NCI-H128 (cell line): ENCODE data around the gene SET.
A peak's percentile ranks its signal among the peaks of the same experiment; 100 is the strongest.
"Not testable (repeated sequence)": the region's sequence is repeated elsewhere in the genome, so short reads cannot be mapped to it uniquely, and the experiment has no call there.

Source experiments
- DNase-seq: peaks from one replicate; lab custom pipeline; 2025; ENCODE audit not compliant: unreplicated experiment; lab: John Stamatoyannopoulos, UW

SET gene, protein sequence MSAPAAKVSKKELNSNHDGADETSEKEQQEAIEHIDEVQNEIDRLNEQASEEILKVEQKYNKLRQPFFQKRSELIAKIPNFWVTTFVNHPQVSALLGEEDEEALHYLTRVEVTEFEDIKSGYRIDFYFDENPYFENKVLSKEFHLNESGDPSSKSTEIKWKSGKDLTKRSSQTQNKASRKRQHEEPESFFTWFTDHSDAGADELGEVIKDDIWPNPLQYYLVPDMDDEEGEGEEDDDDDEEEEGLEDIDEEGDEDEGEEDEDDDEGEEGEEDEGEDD

DNA sequence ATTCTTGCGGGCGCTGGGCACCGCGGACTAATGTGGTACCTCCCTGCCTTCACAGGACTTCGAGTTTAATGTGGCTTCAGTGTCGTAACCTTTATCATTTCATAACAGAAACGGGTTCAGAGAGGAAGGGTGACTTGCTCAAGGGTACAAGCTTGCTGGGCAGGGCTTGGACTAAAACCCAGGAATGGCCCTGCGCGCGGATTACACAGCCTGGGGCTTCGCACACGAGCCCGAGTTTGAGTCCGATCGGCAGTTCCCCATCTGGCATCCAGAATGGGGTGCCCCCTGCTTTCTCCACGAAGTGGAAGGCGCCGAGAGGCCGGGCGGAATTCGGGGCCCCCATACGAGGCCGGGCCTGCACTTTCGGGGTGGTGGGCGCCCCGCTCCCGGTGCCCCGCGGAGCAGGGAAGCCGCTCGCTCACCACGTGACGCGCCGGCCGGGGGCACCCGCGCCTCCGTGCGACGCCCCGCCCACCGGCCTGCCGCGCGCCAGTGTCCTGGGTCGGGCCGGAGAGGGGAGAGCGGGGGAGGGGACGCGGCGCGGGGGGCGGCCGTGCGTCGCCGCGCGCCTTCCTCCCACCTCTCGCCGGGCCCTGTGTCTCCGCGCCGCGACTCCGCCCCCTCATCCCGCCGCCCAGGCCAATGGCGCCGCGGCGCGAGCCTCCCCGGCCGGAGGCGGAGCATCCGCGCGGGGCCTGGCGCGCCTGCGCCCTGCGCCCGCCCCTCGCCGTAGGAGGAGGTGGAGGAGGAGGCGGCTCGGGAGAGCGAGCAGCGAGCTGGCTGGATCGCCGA lies at the start of gene SET:
Gene SET, plus strand, starts transcription at position 722 of the 792 bp plus-strand sequence. CDS start 361 bp downstream, outside the sequence.
- peak; percentile 94 for DNase-seq

DNA sequence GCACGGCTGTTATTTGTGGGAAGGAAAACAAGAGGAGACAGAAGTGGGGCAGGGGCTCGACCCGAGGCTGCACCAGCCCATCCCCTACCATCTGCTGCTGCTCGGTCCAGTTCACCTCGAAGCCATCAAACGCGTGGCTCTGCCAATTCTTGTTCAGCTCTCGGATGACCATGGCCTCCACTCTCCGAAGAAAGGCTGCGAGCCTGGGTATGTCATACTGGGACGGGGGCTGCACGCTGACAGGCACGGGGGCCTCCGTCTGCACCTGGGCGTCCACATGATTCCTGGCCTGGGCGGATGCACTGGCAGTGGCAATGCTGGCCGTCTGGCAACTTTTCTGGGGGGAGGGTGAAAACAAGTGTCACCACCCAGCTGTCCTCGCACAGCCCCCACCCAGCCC lies 48.4 kb upstream of the SET start:
- DNase-seq = no peak

DNA sequence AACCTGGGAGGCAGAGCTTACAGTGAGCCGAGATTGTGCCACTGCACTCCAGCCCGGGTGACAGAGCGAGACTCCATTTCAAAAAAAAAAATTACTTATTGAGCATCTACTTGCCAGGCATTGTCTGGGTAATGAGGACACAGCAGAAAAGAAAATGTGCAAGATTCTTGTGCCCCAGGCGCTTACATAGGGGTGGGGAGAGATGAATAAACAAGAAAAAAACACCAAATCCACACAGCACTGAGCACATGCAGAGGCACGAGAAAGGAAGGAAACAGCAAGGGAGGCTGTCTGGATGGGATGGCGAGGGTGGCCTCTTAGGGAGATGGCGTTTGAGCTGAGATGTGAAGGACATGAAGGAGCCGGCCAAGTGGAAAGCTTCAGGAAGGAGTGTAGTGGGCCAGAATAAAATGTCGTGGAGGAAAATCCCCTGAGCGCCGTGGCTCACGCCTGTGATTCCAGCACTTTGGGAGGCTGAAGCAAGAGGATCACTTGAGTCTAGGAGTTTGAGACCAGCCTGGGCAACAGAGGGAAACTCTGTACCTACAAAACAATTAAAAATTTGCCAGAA lies 46.3 kb upstream of the SET start:
- DNase-seq = no peak

DNA sequence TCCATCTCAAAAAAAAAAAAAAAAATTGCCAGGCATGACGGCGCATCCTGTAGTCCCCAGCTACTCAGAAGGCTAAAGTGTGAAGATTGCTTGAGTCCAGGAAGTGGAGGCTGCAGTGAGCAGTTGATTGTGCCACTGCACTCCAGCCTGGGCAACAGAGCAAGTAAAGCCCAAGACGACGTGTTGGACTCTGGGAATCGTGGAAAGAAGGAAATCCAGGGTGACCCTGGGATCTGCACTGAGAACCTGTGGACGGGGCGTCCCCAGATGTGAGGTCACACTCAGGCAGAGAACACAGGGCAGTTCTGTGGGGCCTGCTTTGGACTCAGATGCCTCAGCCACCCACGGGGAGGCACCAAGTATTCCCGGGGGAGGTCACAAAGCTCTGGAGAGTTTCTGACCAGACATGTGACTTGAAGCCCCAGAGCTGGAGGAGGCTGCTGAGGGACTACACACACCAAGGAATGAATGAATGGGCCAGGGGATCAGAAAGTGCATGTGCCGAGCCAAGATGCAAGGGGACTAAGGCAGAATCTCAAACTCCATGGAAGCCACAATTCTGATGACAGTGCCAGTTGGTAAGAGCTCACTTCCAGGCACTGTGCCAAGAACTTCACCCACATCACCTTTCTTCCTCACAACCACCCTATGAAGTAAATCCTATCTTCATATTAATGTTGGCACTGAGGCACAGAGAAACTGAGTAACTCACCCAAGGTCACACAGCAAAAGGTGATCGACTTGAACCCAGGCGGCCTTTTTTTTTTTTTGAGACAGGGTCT lies 45.3 kb upstream of the SET start:
- no peak for DNase-seq

DNA sequence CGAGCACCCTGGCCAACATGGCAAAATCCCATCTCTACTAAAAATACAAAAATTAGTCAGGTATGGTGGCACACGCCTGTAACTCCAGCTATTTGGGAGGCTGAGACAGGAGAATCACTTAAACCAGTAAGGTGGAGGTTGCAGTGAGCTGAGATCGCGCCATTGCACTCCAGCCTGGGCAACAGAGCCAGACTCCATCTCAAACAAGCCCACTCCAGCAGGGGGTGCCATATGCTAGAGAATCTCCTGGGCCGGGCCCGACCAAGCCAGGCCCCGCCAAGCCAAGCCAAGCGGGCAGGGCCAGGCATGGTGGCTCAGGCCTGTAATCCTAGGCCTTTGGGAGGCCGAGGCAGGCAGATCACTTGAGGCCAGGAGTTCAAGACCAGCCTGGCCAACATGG lies 40.8 kb upstream of the SET start:
- DNase-seq = not testable (repeated sequence)

DNA sequence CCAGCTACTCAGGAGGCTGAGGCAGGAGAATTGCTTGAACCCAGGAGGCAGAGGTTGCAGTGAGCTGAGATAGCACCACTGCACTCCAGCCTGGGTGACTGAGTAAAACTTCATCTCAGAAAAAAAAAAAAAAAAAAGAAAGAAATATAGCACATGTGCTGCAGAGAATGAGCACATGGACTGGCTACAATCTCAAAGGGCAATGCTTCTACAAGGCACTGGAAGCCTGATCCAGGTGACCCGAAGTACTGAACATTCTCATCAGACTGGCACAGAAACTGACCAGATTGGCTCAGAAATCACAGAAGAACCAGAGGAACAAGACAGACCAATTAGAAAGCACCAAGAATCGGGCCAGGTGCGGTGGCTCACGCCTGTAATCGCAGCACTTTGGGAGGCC lies 37.2 kb upstream of the SET start:
- DNase-seq = no peak

DNA sequence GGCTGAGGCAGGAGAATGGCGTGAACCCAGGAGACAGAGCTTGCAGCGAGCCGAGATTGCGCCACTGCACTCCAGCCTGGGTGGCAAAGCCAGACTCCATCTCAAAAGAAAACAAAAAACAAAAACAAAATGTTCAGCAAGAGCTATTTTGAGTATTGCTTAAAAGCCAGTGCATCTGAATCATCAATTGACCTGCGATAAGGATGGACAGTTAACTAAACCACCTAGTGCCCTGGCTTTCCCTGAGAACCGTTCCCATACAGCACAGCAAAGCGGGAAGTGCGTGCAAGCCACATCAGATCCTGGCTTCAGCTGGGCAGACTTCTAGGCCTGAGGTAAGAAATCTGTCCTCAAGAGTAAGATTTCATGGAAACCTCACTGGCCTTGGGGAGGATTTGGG lies 35.1 kb upstream of the SET start:
- DNase-seq = no peak

DNA sequence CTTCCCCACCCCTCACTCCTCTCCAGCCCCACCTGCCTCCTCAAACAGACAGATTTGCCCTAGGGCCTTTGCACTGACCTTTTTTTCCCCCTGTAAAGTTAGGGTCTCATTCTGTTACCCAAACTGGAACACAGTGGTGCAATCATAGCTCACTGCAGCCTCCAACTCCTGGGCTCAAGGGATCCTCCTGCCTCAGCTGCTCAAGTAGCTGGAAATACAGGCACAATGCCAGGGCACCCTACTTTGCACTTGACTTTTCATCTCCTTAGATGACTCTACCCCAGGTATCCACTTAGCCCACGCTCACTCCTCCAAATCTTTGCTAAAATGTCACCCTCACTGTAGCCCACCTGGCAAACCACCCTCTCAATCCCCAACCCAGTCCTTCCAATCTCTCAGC lies 34.5 kb upstream of the SET start:
- DNase-seq = no peak

DNA sequence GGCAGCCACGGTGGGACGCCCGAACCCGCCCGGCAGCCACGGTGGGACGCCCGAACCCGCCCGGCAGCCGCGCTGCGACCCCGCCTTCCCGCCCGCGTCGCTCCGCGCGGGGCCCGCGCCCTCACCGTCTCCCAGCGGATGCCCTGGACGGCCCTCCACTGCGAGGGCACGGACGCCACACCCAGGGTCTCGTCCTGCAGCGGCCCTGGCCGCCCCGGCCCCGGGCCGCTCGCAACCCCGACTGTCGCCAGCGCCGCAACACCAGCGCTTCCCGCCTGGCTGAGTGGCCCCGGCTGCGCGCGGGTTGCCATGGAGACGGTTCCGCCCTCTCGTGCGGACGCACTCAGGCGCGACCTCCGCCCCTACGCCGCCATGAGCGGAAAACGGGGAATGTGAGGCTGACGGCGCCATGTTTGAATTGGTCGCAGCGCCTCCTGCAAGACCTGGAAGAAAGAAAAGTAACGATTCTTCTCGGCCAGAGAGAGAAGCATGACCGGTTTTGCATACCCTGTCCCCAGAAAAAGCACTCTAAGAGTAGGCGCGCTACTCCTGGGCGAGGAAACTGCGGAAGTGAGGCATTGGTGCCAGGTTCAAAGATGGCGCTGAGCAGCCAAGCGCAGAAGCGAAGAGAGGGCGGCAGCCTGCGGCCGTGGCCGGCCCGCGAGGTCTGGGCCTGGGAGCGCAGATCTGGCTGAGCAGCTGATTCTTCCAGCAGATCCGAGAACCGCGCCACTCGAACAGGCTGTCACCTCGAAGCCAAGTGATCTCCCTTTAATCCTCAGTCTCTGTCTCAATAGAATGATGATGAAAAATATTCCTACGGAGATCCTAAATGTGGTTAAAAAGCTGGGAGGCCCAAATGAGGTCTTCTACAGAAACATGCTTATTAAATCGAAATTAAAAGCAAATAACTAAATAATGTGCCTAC lies 32.3 kb upstream of the SET start, which contains the start of gene DYNC2I2:
Gene DYNC2I2, minus strand, starts transcription at position 432 of the 928 bp plus-strand sequence. Its CDS starts 121 bp downstream, at position 311.
- DNase-seq = peak; percentile 85

DNA sequence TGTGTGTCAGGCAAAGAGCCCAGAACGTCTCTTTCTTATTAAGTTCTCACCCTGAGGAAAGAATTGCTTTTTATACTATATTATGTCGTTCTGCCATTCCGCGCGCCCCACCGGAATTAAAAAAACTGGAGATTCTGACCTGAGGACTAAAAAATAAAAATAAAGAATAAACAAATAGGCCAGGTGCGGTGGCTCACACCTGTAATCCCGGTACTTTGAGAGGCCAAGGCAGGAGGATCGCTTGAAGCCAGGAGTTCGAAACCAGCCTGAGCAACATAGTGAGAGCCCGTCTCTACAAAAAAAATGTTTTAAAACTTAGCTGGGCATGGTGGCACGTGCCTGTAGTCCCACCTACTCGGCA lies 31.7 kb upstream of the SET start:
- no peak for DNase-seq

DNA sequence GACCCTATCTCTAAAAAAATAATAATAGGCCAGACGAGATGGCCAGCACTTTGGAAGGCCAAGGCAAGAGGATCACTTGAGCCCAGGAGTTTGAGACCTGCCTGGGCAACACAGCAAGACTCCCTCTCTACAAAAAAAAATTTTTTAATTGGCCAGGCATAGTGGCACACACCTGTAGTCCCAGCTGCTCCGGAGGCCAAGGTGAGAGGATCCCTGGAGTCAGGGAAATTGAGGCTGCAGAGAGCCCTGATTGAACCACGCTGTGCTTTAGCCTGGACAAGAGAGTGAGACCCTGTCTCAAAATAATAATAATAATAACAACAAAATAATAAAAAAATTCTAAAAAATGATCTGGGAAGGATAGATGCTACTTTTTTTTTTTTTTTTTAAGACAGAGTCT lies 31.2 kb upstream of the SET start:
- no peak for DNase-seq

DNA sequence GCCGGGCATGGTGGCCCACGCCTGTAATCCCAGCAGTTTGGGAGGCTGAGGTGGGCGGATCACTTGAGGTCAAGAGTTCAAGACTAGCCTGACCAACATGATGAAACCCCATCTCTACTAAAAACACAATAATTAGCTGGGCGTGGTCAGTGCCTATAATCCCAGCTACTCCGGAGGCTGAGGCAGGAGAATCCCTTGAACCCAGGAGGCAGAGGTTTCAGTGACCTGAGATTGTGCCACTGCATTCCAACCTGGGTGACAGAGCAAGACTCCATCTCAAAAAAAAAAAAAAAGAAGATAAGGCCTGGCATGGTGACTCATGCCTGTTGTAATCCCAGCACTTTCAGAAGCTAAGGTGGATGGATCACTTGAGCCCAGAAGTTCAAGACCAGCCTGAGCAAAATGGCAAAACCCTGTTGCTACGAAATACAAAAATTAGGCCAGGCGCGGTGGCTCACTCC lies 22.5 kb upstream of the SET start:
- not testable (repeated sequence) for DNase-seq

DNA sequence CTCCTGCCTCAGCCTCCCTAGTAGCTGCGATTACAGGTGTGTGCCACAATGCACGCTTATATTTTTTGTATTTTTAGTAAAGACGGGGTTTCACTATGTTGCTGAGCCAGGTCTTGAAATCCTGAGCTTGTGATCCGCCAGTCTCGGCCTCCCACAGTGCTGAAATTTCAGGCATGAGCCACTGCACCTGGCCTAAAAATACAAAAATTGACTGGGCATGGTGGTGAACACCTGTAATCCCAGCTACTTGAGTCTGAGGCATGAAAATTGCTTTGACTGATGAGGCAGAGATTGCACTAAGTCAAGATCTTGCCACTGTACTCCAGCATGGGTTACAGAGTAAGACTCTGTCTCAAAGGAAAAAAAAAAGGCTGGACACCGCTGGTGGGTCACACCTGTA lies 19.2 kb upstream of the SET start:
- no peak for DNase-seq

DNA sequence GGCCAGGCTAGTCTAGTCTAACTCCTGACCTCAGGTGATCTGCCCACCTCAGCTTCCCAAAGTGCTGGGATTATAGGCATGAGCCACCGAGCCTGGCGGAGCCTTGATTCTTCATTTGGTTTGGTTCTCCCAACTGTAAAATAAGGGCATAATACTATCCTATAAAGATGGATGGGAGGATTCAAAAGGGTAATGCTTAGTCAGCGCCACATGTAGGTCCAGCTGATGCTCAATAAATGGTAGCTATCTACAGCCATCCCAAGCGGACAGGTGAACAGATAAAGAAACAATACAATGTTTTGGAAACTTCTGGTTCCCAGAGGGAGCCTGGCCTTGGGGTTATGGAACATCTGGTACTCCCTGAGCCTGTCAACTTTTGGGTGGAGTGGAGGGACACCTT lies 13.6 kb upstream of the SET start:
- DNase-seq = no peak

DNA sequence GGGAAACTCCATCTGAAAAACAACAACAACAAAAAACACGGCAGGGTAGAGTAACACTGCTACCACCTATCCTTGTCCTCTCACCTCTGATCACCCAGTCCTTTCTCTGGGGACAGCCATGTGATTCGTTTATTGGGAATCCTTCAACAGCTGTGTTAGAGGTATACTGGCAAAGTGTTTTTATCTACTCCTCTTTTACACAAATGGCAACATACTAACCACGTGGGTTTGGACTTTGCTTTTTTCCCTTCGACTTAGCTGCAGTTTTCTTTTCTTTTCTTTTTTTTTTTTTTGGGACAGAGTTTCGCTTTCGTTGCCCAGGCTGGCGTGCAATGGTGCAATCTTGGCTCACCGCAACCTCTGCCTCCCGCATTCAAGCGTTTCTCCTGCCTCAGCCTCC lies 11.2 kb upstream of the SET start:
- no peak for DNase-seq

DNA sequence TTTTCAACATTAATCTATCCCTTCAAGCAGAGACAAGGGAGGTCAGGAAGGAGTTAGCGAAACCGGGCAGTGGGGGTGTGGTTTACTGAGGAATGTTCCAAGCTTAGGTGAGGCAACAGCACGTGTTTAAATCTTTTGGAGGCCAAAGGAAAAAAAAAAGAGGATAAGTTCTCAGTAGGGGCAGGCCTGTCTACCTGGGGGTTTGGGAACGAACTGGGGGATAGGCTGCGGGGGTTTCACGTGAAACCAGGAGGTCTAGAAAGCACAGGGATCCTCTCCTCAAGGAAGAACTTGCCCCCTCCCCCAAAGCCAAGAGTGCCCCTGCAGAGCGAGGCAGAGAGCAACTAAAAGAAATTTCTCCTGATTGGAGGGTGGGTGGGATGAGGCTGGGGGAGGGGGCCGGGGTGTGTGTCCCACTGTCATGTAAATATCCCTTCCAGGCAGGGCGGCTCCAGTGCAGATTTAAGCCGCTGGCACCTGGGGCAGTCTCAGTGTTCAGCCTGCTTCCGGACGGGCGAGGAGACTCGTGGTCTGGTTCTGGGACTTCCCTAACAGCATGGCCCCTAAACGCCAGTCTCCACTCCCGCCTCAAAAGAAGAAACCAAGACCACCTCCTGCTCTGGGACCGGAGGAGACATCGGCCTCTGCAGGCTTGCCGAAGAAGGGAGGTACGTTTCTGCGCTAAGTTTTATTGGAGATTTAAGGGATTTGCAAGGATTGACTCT lies 5.5 kb upstream of the SET start:
- DNase-seq = no peak

DNA sequence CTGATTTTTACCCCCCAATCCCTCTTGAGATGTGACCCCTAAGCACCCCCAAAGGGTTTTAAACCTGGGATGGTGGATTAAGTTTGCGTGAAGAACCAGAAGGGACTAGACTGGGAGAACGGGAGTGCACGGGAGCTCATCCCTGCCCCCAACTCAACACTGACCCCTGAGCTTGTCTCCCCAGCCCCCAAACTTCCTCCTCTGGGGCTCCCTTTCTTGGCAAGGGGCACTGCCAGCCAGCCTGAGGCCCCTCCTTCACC lies 5.0 kb upstream of the SET start:
- DNase-seq = no peak

DNA sequence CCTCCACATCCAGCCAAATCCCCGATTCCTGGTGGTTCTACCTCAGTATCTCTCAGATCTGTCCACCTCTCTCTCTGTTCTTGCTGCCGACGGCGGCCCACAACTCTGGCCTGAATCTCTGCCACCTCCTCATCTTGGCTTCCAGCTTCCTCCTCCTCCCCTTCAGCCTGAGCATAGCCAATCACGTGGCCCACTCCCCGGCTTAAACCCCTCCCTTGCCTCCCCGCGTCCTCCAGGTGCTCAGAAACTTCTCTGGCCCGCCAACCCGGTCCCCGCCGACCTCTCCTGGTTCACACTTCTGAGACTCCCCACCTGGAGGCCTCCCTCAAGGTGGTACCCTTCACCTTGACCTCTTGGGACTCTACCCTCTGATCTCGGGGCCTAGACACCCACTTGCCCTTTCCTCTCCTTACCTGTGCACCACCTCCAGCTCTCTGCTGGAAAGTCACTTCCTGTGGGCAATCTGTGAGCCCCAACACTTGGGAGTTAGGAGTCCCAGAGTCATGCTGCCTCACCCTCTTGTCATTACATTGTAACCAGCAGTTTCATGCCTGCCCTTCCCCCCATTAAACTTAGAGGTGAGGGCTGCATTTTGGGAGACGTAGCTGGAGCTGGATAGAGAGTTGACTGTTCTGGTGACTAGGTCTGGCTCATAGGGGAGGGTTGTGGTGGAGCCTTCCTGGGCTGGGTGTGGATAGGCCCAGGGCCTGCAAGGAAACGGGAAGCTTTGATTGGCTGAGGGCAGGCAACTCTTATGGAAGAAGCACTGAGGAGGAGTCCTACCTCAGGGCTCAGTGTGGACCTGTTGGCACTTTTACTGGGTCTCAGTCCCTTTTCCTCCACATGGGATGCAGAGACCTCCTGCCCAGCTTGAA lies 4.5 kb upstream of the SET start:
- no peak for DNase-seq
